ENCODE data around the gene PRH1.

PRH1 gene

GRCh38 chr12:10847744-10848143, 36.3 kb downstream of the PRH1 start:
- no peak overlapping the region for H3K4me2 ChIP-seq (ENCODE audit: low read depth, low read length, poor library complexity, severe bottlenecking)
- H3K9ac ChIP-seq (ENCODE audit: low read length), result no peak overlapping the region
- no peaks in the 10 kb centered on the region for H4K20me1 ChIP-seq (ENCODE audit: low read depth, low read length)
- no peaks in the 10 kb centered on the region for H3F3A ChIP-seq (ENCODE audit: insufficient read depth)
- no peaks in the 10 kb centered on the region for H3K9me3 ChIP-seq (ENCODE audit: insufficient read depth, low read length)
- no peaks in the 10 kb centered on the region for H3K79me2 ChIP-seq (ENCODE audit: insufficient read depth, low read length)
- no peak overlapping the region for H3K27ac ChIP-seq (ENCODE audit: low read depth, low read length)
- no peaks in the 10 kb centered on the region for H3K9me2 ChIP-seq (replicated peaks; ENCODE audit: insufficient read depth, low read length)
- no peaks in the 10 kb centered on the region for H3K27me3 ChIP-seq (ENCODE audit: low read length)
- H2AFZ ChIP-seq (ENCODE audit: low read depth, low read length, severe bottlenecking), result no peak overlapping the region
- no peak for TF ChIP-seq CTCF (IDR thresholded peaks at IDR 0.05; ENCODE audit: insufficient read depth, low read length, poor library complexity, severe bottlenecking)
- TF ChIP-seq EZH2phosphoT487 (conservative IDR thresholded peaks at IDR 0.05; ENCODE audit: low read length), result no peak
- H3K36me3 ChIP-seq (ENCODE audit: low read length), result no peaks in the 10 kb centered on the region
- H3K4me3 ChIP-seq (ENCODE audit: insufficient read depth, low read length, poor library complexity, severe bottlenecking), result no peak overlapping the region

- TF ChIP-seq EZH2phosphoT487 (conservative IDR thresholded peaks at IDR 0.05; ENCODE audit: low read length), result no peak
- Histone ChIP-seq H3K9me3 (ENCODE audit: insufficient read depth, low read length) (no peaks in the 10 kb centered on the region), H3K4me3 (ENCODE audit: insufficient read depth, low read length, poor library complexity, severe bottlenecking) (no peak overlapping the region), H4K20me1 (ENCODE audit: low read depth, low read length) (no peaks in the 10 kb centered on the region), H3K4me2 (ENCODE audit: low read depth, low read length, poor library complexity, severe bottlenecking) (no peak overlapping the region), H3K36me3 (ENCODE audit: low read length) (no peaks in the 10 kb centered on the region), H3K9me2 (replicated peaks; ENCODE audit: insufficient read depth, low read length) (no peaks in the 10 kb centered on the region), H3K27me3 (ENCODE audit: low read length) (no peaks in the 10 kb centered on the region), H3K9ac (ENCODE audit: low read length) (no peak overlapping the region), H3K27ac (ENCODE audit: low read depth, low read length) (no peak overlapping the region), H3F3A (ENCODE audit: insufficient read depth) (no peaks in the 10 kb centered on the region), H2AFZ (ENCODE audit: low read depth, low read length, severe bottlenecking) (no peak overlapping the region), H3K79me2 (ENCODE audit: insufficient read depth, low read length) (no peaks in the 10 kb centered on the region)
Measured at GRCh38 chr12:10842862-10843261, 41.2 kb downstream of the PRH1 start.

- H4K20me1 ChIP-seq (ENCODE audit: low read depth, low read length), result no peaks in the 10 kb centered on the region
- no peaks in the 10 kb centered on the region for H3K36me3 ChIP-seq (ENCODE audit: low read length)
- no peaks in the 10 kb centered on the region for H3K27me3 ChIP-seq (ENCODE audit: low read length)
- no peak for TF ChIP-seq EZH2phosphoT487 (conservative IDR thresholded peaks at IDR 0.05; ENCODE audit: low read length)
- no peak for TF ChIP-seq CTCF (IDR thresholded peaks at IDR 0.05; ENCODE audit: insufficient read depth, low read length, poor library complexity, severe bottlenecking)
- no peaks in the 10 kb centered on the region for H3F3A ChIP-seq (ENCODE audit: insufficient read depth)
- H3K9me3 ChIP-seq (ENCODE audit: insufficient read depth, low read length), result no peaks in the 10 kb centered on the region
- H3K27ac ChIP-seq (ENCODE audit: low read depth, low read length), result no peak overlapping the region
- H3K4me3 ChIP-seq (ENCODE audit: insufficient read depth, low read length, poor library complexity, severe bottlenecking), result no peak overlapping the region
- no peaks in the 10 kb centered on the region for H3K79me2 ChIP-seq (ENCODE audit: insufficient read depth, low read length)
- no peak overlapping the region for H3K4me2 ChIP-seq (ENCODE audit: low read depth, low read length, poor library complexity, severe bottlenecking)
- H3K9me2 ChIP-seq (replicated peaks; ENCODE audit: insufficient read depth, low read length), result no peaks in the 10 kb centered on the region
- no peak overlapping the region for H2AFZ ChIP-seq (ENCODE audit: low read depth, low read length, severe bottlenecking)
- H3K9ac ChIP-seq (ENCODE audit: low read length), result no peak overlapping the region
Measured at GRCh38 chr12:10838461-10838860, 45.6 kb downstream of the PRH1 start.

Measured in SU-DHL-6 (cell line).